ENCODE results near the gene SPOCK1. TPM values are rescaled to one million over a fixed set of nuclear protein-coding genes. Genes with fewer than 3 reads are reported as not detected.

The SPOCK1 gene
- total and polyA plus RNA-seq, 2 experiments from 2014 or later, result 5.6 to 10.1 TPM

DNA sequence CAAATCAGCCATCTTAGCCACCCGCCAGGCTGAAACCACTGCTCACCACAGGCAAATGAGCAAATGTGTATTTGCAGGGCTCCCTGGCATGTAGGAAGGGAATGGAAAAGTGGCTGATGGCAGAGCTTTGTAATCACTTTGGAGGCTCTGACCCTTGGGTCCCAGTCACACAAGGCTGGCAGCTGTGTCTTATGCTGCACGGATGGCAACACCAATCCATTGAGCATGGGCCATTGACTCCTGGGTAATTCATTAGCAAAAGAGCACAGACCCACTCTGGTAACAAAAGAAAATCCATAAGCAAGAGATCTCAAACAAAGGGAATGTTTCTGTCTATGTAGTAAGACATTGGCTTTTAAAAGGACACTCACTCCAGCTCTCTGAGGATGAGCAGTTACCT is 57.6 kb downstream of the SPOCK1 start:
- WGBS (ENCODE audit: low lambda C conversion rate, missing lambda C conversion rate), result 100% methylated on average over 2 of the region's 2 CpGs
- Histone ChIP-seq H3K79me2 (no peaks in the 10 kb centered on the region), H3K9me2 (replicated peaks; ENCODE audit: insufficient read depth) (no peaks in the 10 kb centered on the region), H3K4me2 (no peak overlapping the region), H3K27ac (no peak overlapping the region), H2AFZ (no peak overlapping the region), H3K9me3 (ENCODE audit: low read depth) (no peaks in the 10 kb centered on the region), H3K36me3 (replicated peaks; ENCODE audit: insufficient read depth, low read depth) (no peaks in the 10 kb centered on the region), H3K27me3 (peaks cover 9% of the 10 kb centered on the region), H3K4me3 (no peak overlapping the region), H4K20me1 (ENCODE audit: insufficient read depth, poor library complexity, severe bottlenecking) (no peaks in the 10 kb centered on the region), H3K4me1 (ENCODE audit: insufficient read depth) (no peaks in the 10 kb centered on the region)
- DNase-seq (ENCODE audit: low spot score), result no peak
- TF ChIP-seq EZH2 (IDR thresholded peaks at IDR 0.05; ENCODE audit: borderline replicate concordance) (no peak), EZH2phosphoT487 (IDR thresholded peaks at IDR 0.05; ENCODE audit: low read depth, severe bottlenecking, unreplicated experiment) (no peak)

- no peaks in the 10 kb centered on the region for H3K79me2 ChIP-seq
- no peak overlapping the region for H2AFZ ChIP-seq
- no peaks in the 10 kb centered on the region for H3K9me2 ChIP-seq (replicated peaks; ENCODE audit: insufficient read depth)
- no peaks in the 10 kb centered on the region for H3K9me3 ChIP-seq (ENCODE audit: low read depth)
- peaks cover 9% of the 10 kb centered on the region for H3K27me3 ChIP-seq
- H4K20me1 ChIP-seq (ENCODE audit: insufficient read depth, poor library complexity, severe bottlenecking), result no peaks in the 10 kb centered on the region
- no peaks in the 10 kb centered on the region for H3K36me3 ChIP-seq (replicated peaks; ENCODE audit: insufficient read depth, low read depth)
- no peaks in the 10 kb centered on the region for H3K4me1 ChIP-seq (ENCODE audit: insufficient read depth)
- WGBS (ENCODE audit: low lambda C conversion rate, missing lambda C conversion rate), result 73% methylated on average over 3 of the region's 3 CpGs
- H3K4me3 ChIP-seq, result no peak overlapping the region
- DNase-seq (ENCODE audit: low spot score), result no peak
- H3K4me2 ChIP-seq, result no peak overlapping the region
- no peak overlapping the region for H3K27ac ChIP-seq
- TF ChIP-seq CTCF (IDR thresholded peaks at IDR 0.05; ENCODE audit: poor library complexity), result no peak
- no peak for TF ChIP-seq EZH2 (IDR thresholded peaks at IDR 0.05; ENCODE audit: borderline replicate concordance)
- no peak for TF ChIP-seq EZH2phosphoT487 (IDR thresholded peaks at IDR 0.05; ENCODE audit: low read depth, severe bottlenecking, unreplicated experiment)
Measured at GRCh38 chr5:137440795-137441194, 58.3 kb downstream of the SPOCK1 start.

DNA sequence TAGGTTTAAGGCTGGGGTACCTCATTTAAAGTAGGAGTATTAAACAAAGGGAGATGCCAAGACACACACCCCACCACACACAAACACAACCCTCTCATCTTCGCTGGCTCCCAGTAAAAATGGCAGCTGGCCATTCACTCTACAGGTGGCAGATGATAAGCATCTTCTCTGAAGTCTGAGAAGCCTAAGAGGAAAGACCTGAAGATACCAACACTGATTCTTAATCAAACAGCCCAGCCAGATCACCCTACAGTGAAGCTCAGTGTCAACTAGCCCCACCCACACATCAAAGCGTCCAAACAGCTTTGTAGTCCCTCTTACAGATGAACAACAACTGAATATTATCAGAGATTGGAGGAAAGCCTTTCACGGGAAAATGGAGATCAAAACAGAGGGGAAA is 59.5 kb downstream of the SPOCK1 start:
- Histone ChIP-seq H3K4me1 (ENCODE audit: insufficient read depth) (no peaks in the 10 kb centered on the region), H3K9me3 (ENCODE audit: low read depth) (no peaks in the 10 kb centered on the region), H3K27me3 (peaks cover 17% of the 10 kb centered on the region), H4K20me1 (ENCODE audit: insufficient read depth, poor library complexity, severe bottlenecking) (no peaks in the 10 kb centered on the region), H3K9me2 (replicated peaks; ENCODE audit: insufficient read depth) (no peaks in the 10 kb centered on the region), H2AFZ (no peak overlapping the region), H3K36me3 (replicated peaks; ENCODE audit: insufficient read depth, low read depth) (no peaks in the 10 kb centered on the region), H3K4me3 (no peak overlapping the region), H3K27ac (no peak overlapping the region), H3K79me2 (no peaks in the 10 kb centered on the region), H3K4me2 (no peak overlapping the region)
- WGBS (ENCODE audit: low lambda C conversion rate, missing lambda C conversion rate), result 37% methylated on average over 3 of the region's 3 CpGs
- DNase-seq (ENCODE audit: low spot score), result no peak
- TF ChIP-seq EZH2 (IDR thresholded peaks at IDR 0.05; ENCODE audit: borderline replicate concordance) (no peak), EZH2phosphoT487 (IDR thresholded peaks at IDR 0.05; ENCODE audit: low read depth, severe bottlenecking, unreplicated experiment) (no peak), CTCF (IDR thresholded peaks at IDR 0.05; ENCODE audit: poor library complexity) (no peak)

GRCh38 chr5:137438932-137439331 is 60.2 kb downstream of the SPOCK1 start:
- Histone ChIP-seq H3K9me3 (ENCODE audit: low read depth) (no peaks in the 10 kb centered on the region), H4K20me1 (ENCODE audit: insufficient read depth, poor library complexity, severe bottlenecking) (no peaks in the 10 kb centered on the region), H3K27me3 (peaks cover 17% of the 10 kb centered on the region), H3K4me2 (no peak overlapping the region), H3K27ac (no peak overlapping the region), H3K9me2 (replicated peaks; ENCODE audit: insufficient read depth) (no peaks in the 10 kb centered on the region), H3K4me1 (ENCODE audit: insufficient read depth) (no peaks in the 10 kb centered on the region), H3K36me3 (replicated peaks; ENCODE audit: insufficient read depth, low read depth) (no peaks in the 10 kb centered on the region), H3K4me3 (no peak overlapping the region), H2AFZ (no peak overlapping the region), H3K79me2 (no peaks in the 10 kb centered on the region)
- no peak for TF ChIP-seq CTCF (IDR thresholded peaks at IDR 0.05; ENCODE audit: poor library complexity)
- no peak for TF ChIP-seq EZH2 (IDR thresholded peaks at IDR 0.05; ENCODE audit: borderline replicate concordance)
- TF ChIP-seq EZH2phosphoT487 (IDR thresholded peaks at IDR 0.05; ENCODE audit: low read depth, severe bottlenecking, unreplicated experiment), result no peak
- DNase-seq (ENCODE audit: low spot score), result no peak
- WGBS (ENCODE audit: low lambda C conversion rate, missing lambda C conversion rate), result 93% methylated on average over 2 of the region's 2 CpGs

All from hepatocyte (in vitro differentiated cells).